ENCODE measurements around the gene TMEM150A.

Gene TMEM150A

GRCh38 chr2:85596026-85596333, 6.5 kb downstream of the TMEM150A start:
- H3F3A ChIP-seq (ENCODE audit: insufficient read depth, low read length) = no peaks in the 10 kb centered on the region
- H3K9me2 ChIP-seq (ENCODE audit: low read depth, low read length) = no peaks in the 10 kb centered on the region
- no peaks in the 10 kb centered on the region for H3K79me2 ChIP-seq (ENCODE audit: insufficient read depth, low read length)
- H3K36me3 ChIP-seq (ENCODE audit: insufficient read depth, low read length) = peaks cover 6% of the 10 kb centered on the region; the same call in 1 of the 2 replicates
- no peaks in the 10 kb centered on the region for H3K27me3 ChIP-seq (ENCODE audit: insufficient read depth, low read length)
- H2AFZ ChIP-seq (ENCODE audit: low read length) = no peak overlapping the region
- peak overlapping the region; percentile 88 for H3K9ac ChIP-seq (ENCODE audit: low read length)
- H4K20me1 ChIP-seq (ENCODE audit: insufficient read depth, low read length) = no peaks in the 10 kb centered on the region
- H3K4me2 ChIP-seq (ENCODE audit: low read length) = peak overlapping the region; percentile 85
- peak overlapping the region; percentile 27 for H3K27ac ChIP-seq (ENCODE audit: low read depth, low read length, poor library complexity, severe bottlenecking)
- H3K4me3 ChIP-seq (ENCODE audit: low read depth, low read length, poor library complexity, severe bottlenecking) = peak overlapping the region; percentile 86
- H3K4me1 ChIP-seq (ENCODE audit: insufficient read depth, low read length, severe bottlenecking) = peaks cover 18% of the 10 kb centered on the region
- H3K9me3 ChIP-seq (ENCODE audit: low read length) = no peaks in the 10 kb centered on the region
- TF ChIP-seq CTCF (IDR thresholded peaks at IDR 0.05; ENCODE audit: low read length) (no peak), EZH2 (IDR thresholded peaks at IDR 0.05; ENCODE audit: borderline replicate concordance, low read length) (no peak)

GRCh38 chr2:85595301-85596025, 7.0 kb downstream of the TMEM150A start, which contains the start of gene RNF181:
TSS of gene RNF181 (plus strand) at chr2:85595745. CDS start at chr2:85595764, 19 bp downstream.
- peak within 1 kb of the TSS; percentile 85 for H3K4me2 ChIP-seq (ENCODE audit: low read length)
- H3K27me3 ChIP-seq (ENCODE audit: insufficient read depth, low read length) = no peaks in the 10 kb centered on the region
- 0 out of 2 replicates have a peak within 1 kb of the TSS, but pooled peaks have one; percentile 26 for H2AFZ ChIP-seq (ENCODE audit: low read length)
- TF ChIP-seq EZH2 (IDR thresholded peaks at IDR 0.05; ENCODE audit: borderline replicate concordance, low read length) (no peak), CTCF (IDR thresholded peaks at IDR 0.05; ENCODE audit: low read length) (no peak)
- H3K9me2 ChIP-seq (ENCODE audit: low read depth, low read length) = no peaks in the 10 kb centered on the region
- peaks cover 18% of the 10 kb centered on the region for H3K4me1 ChIP-seq (ENCODE audit: insufficient read depth, low read length, severe bottlenecking)
- H3K27ac ChIP-seq (ENCODE audit: low read depth, low read length, poor library complexity, severe bottlenecking) = peak within 1 kb of the TSS; percentile 27
- H3K79me2 ChIP-seq (ENCODE audit: insufficient read depth, low read length) = no peaks in the 10 kb centered on the region
- H3K36me3 ChIP-seq (ENCODE audit: insufficient read depth, low read length) = peaks cover 6% of the 10 kb centered on the region; the same call in 1 of the 2 replicates
- no peaks in the 10 kb centered on the region for H3F3A ChIP-seq (ENCODE audit: insufficient read depth, low read length)
- H3K4me3 ChIP-seq (ENCODE audit: low read depth, low read length, poor library complexity, severe bottlenecking) = peak within 1 kb of the TSS; percentile 86
- H3K9me3 ChIP-seq (ENCODE audit: low read length) = no peaks in the 10 kb centered on the region
- H3K9ac ChIP-seq (ENCODE audit: low read length) = peak within 1 kb of the TSS; percentile 88
- H4K20me1 ChIP-seq (ENCODE audit: insufficient read depth, low read length) = no peaks in the 10 kb centered on the region

- H3F3A ChIP-seq (ENCODE audit: insufficient read depth, low read length) = no peaks in the 10 kb centered on the region
- no peaks in the 10 kb centered on the region for H3K79me2 ChIP-seq (ENCODE audit: insufficient read depth, low read length)
- H3K27ac ChIP-seq (ENCODE audit: low read depth, low read length, poor library complexity, severe bottlenecking) = peak overlapping the region; percentile 17
- H3K4me3 ChIP-seq (ENCODE audit: low read depth, low read length, poor library complexity, severe bottlenecking) = peak overlapping the region; percentile 86
- 0 out of 2 replicates have a peak overlapping the region, but pooled peaks have one; percentile 26 for H2AFZ ChIP-seq (ENCODE audit: low read length)
- H3K9me3 ChIP-seq (ENCODE audit: low read length) = no peaks in the 10 kb centered on the region
- H3K4me2 ChIP-seq (ENCODE audit: low read length) = peak overlapping the region; percentile 85
- peaks cover 6% of the 10 kb centered on the region; the same call in 1 of the 2 replicates for H3K36me3 ChIP-seq (ENCODE audit: insufficient read depth, low read length)
- H3K27me3 ChIP-seq (ENCODE audit: insufficient read depth, low read length) = no peaks in the 10 kb centered on the region
- TF ChIP-seq CTCF (IDR thresholded peaks at IDR 0.05; ENCODE audit: low read length) = no peak
- no peak for TF ChIP-seq EZH2 (IDR thresholded peaks at IDR 0.05; ENCODE audit: borderline replicate concordance, low read length)
- H3K4me1 ChIP-seq (ENCODE audit: insufficient read depth, low read length, severe bottlenecking) = peaks cover 18% of the 10 kb centered on the region
- H3K9me2 ChIP-seq (ENCODE audit: low read depth, low read length) = no peaks in the 10 kb centered on the region
- peak overlapping the region; percentile 88 for H3K9ac ChIP-seq (ENCODE audit: low read length)
- no peaks in the 10 kb centered on the region for H4K20me1 ChIP-seq (ENCODE audit: insufficient read depth, low read length)
These were observed 7.7 kb downstream of the TMEM150A start for GRCh38 chr2:85594715-85595300.

All from OCI-LY1 (cell line).